Measurements from ENCODE around the gene PLCG2.

- TF ChIP-seq CTCF (IDR thresholded peaks at IDR 0.05; ENCODE audit: low read depth, low read length): no peak
- no peak for TF ChIP-seq MAX (IDR thresholded peaks at IDR 0.05; ENCODE audit: low read depth, low read length)
- no peak for TF ChIP-seq POLR2A (IDR thresholded peaks at IDR 0.05; ENCODE audit: extremely low read depth, insufficient read length)
- TF ChIP-seq MYC (IDR thresholded peaks at IDR 0.05; ENCODE audit: low read depth, low read length): no peak
Measured at GRCh38 chr16:81815429-81815766, 36.3 kb downstream of the PLCG2 start.

Data from NB4 (cell line).